Activated CD8-positive, alpha-beta memory T cell treated with anti-CD3 and anti-CD28 coated beads for 36 hours (primary cell): ENCODE measurements around the gene HOXD8. TPM values are rescaled to one million over a fixed set of nuclear protein-coding genes. Genes with fewer than 3 reads are reported as not detected.

Source experiments
- CTCF ChIA-PET: fragments of 350-600 bp; sonication (Branson Sonifier 250); formaldehyde crosslinking; loops from one replicate; lab custom pipeline; 2021; ENCODE audit warnings: antibody characterized with exemption; lab: Charles Lee
- POLR2A ChIA-PET: fragments of 350-600 bp; sonication (Branson Sonifier 250); formaldehyde crosslinking; loops from one replicate; lab custom pipeline; 2021; ENCODE audit warnings: antibody characterized with exemption; lab: Charles Lee
- total RNA-seq, 2 experiments: library from RNA; stranded (reverse); gene quantifications; one replicate each; pipeline ENCODE4 v1.2.3, GENCODE V29; 2021

The HOXD8 gene
- total RNA-seq, 2 experiments from 2014 or later: not detected

DNA sequence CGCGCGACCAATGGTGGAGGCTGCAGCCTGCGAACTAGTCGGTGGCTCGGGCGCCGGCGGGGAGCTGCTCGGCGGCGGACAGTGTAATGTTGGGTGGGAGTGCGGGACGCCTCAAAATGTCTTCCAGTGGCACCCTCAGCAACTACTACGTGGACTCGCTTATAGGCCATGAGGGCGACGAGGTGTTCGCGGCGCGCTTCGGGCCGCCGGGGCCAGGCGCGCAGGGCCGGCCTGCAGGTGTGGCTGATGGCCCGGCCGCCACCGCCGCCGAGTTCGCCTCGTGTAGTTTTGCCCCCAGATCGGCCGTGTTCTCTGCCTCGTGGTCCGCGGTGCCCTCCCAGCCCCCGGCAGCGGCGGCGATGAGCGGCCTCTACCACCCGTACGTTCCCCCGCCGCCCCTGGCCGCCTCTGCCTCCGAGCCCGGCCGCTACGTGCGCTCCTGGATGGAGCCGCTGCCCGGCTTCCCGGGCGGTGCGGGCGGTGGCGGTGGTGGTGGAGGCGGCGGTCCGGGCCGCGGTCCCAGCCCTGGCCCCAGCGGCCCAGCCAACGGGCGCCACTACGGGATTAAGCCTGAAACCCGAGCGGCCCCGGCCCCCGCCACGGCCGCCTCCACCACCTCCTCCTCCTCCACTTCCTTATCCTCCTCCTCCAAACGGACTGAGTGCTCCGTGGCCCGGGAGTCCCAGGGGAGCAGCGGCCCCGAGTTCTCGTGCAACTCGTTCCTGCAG lies 6.7 kb upstream of the HOXD8 start, which contains the start of gene HOXD9:
Gene HOXD9, plus strand, starts transcription at position 37 of the 728 bp plus-strand sequence. Its CDS starts 50 bp downstream, at position 87.
- ChIA-PET CTCF (no interaction called here), POLR2A (no interaction called here)

GRCh38 chr2:176123411-176124109 lies 5.9 kb upstream of the HOXD8 start:
- ChIA-PET POLR2A (no interaction called here), CTCF (no interaction called here)

DNA sequence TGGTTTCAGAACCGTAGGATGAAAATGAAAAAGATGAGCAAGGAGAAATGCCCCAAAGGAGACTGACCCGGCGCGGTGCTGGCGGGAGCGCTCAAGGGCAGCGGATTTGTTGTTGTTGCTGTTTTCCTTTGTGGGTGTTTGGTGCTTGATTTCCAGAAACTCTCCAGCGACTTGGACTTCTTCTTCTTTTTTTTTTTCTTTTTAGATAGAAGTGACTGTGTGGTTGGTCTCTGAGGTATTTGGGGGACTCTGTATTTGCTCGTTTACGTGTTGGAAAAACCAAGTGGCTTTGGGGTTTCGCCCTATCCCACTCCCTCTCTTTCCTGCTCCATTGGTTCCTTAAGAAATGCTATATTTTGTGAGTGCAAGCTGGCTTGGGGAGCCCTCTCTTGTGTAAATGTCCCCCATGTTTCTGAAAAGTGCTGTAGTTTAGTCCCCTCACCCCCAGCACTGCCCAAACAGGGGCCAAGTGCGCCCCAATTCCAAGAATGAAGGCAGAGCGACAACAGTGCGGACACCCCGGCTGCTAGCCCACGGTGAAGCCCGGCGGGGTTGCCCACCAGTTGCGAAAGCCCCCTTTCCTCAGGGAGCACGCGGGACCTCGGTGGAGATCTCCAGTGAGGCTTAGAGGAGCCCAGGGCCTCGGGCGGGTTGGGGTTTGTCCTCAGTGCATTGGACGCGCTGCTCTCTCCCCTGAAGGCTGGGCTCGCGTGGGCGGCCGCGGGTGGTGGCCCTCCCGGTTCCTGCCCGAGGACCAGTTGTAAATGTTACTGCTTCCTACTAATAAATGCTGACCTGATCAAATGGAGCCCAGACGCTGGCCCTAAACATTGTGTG lies 5.2 kb upstream of the HOXD8 start:
- CTCF ChIA-PET: no interaction called here

DNA sequence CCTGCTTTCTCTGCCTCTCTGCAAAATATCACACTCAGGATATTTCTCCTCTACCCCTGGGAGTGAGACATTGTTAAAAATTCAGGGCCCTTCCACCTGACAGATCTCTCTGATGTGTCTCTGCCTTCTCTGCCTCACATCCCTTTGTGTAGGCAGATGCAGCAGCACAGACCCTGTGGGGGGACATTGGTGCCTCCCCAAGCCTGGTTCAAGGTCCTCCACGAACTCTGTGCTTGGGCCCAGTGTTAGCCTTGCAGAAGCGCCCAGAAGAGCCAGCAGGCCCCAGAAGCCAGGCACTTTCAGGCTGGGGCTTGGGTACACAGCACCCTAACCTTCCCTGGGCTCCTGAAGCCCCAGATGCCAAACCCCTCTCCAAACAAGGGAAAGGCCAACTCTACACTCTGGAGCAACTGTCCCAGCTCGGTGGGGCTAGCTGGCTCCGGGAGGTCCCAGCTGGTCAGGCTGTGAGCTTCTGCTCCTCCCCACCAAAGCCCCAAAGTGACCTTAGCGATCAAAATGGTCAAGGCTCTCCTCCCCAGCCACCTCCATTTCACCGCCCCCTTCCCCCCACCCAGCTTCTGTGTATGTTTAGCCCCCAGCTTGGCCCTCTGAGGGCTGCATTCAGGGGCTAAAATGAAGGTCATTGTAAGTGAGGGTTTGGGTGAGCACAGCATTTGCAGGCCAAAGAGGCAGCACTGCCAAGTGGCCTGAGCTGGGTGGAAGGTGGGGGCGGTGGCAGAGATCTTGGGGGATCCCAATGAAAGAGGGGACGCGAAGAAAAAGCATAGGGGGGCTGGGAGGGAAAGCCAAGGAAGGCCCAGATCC lies 4.3 kb upstream of the HOXD8 start:
- POLR2A ChIA-PET: no interaction called here
- CTCF ChIA-PET: interaction anchor here (2.4 kb wide), 1 partner anchor 526 kb away, joined by 19 read pairs; no protein-coding TSS in a partner anchor

More for the DNA sequence above, 5.2 kb upstream of the HOXD8 start:
- POLR2A ChIA-PET: no interaction called here

- ChIA-PET POLR2A (no interaction called here), CTCF (interaction anchor here (2.4 kb wide), 1 partner anchor 525 kb away, joined by 19 read pairs; no protein-coding TSS in a partner anchor)
Measured at GRCh38 chr2:176125772-176126054, 3.8 kb upstream of the HOXD8 start.

- POLR2A ChIA-PET: interaction anchor here (1.2 kb wide), 1 partner anchor 328 kb away, joined by 3 read pairs; no protein-coding TSS in a partner anchor
- CTCF ChIA-PET: interaction anchor here (0.6 to 2.8 kb wide), 20 partner anchors 14 to 1034 kb away, joined by 3 to 19 read pairs (median 4); no protein-coding TSS in a partner anchor
Measured at GRCh38 chr2:176126929-176127773, 2.4 kb upstream of the HOXD8 start.

DNA sequence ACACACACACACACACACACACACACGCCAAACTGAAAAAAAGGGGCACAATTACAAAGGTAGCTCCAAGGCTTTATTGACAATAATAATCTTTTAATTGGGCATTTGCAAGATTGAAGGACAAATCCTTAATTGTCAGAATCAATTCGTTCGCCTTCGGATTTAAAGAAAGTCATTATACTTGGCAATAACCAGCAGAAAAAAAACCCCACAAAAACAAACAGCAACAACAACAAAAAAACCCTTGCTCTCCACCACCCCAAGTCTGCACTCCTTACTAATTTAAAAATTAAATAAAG lies 1.8 kb upstream of the HOXD8 start:
- CTCF ChIA-PET: interaction anchor here (1.0 to 2.8 kb wide), 12 partner anchors 14 to 1033 kb away, joined by 3 to 19 read pairs (median 4); no protein-coding TSS in a partner anchor
- POLR2A ChIA-PET: interaction anchor here (1.2 kb wide), 1 partner anchor 327 kb away, joined by 3 read pairs; no protein-coding TSS in a partner anchor

GRCh38 chr2:176128172-176128981 lies 1.1 kb upstream of the HOXD8 start:
- ChIA-PET CTCF (interaction anchor here (0.9 to 2.8 kb wide), 8 partner anchors 12 to 1019 kb away, joined by 3 to 16 read pairs (median 4); no protein-coding TSS in a partner anchor), POLR2A (no interaction called here)

DNA sequence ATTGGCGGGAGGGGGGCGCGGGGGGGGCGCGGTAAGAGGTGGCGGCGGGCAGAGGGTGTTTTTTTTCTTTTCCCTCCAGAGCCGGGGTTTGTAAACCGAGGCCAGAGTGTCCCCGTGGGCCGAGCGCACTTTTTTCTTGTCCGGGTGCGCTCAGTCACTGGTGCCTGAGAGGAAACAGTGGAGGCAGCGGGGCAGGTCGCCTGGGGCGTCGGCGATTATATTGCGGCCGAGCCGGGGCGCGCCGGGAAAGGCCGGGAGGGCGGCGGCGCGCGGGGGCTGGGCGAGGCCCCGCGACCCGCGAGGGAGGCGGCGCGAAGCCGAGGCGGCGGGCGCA lies 275 bp downstream of the HOXD8 start:
- CTCF ChIA-PET: interaction anchor here (1.8 kb wide), 1 partner anchor 11 kb away, joined by 6 read pairs; no protein-coding TSS in a partner anchor
- POLR2A ChIA-PET: no interaction called here

DNA sequence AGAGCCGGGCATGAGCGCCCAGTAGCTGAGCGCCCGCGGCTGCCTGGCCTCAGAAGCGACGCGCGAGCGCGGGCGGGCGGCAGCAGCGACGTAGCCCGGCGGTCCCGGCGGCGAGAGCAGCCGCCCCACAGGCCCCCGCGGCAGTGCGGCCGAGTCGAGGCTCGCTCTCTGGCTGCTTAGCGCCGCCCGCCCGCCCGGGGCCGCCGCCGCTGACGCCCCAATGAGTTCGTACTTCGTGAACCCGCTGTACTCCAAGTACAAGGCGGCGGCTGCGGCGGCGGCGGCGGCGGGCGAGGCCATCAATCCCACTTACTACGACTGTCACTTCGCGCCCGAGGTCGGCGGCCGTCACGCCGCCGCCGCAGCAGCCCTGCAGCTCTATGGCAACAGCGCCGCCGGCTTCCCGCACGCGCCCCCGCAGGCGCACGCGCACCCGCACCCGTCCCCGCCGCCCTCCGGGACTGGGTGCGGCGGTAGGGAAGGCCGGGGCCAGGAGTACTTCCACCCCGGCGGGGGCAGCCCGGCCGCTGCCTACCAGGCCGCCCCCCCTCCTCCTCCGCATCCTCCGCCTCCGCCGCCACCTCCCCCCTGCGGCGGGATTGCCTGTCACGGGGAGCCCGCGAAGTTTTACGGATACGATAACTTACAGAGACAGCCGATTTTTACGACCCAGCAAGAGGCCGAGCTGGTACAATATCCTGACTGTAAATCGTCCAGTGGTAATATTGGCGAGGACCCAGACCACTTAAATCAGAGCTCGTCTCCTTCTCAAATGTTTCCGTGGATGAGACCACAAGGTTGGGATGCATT lies 847 bp downstream of the HOXD8 start:
- ChIA-PET CTCF (interaction anchor here (1.2 kb wide), 1 partner anchor 10 kb away, joined by 5 read pairs; no protein-coding TSS in a partner anchor), POLR2A (no interaction called here)

DNA sequence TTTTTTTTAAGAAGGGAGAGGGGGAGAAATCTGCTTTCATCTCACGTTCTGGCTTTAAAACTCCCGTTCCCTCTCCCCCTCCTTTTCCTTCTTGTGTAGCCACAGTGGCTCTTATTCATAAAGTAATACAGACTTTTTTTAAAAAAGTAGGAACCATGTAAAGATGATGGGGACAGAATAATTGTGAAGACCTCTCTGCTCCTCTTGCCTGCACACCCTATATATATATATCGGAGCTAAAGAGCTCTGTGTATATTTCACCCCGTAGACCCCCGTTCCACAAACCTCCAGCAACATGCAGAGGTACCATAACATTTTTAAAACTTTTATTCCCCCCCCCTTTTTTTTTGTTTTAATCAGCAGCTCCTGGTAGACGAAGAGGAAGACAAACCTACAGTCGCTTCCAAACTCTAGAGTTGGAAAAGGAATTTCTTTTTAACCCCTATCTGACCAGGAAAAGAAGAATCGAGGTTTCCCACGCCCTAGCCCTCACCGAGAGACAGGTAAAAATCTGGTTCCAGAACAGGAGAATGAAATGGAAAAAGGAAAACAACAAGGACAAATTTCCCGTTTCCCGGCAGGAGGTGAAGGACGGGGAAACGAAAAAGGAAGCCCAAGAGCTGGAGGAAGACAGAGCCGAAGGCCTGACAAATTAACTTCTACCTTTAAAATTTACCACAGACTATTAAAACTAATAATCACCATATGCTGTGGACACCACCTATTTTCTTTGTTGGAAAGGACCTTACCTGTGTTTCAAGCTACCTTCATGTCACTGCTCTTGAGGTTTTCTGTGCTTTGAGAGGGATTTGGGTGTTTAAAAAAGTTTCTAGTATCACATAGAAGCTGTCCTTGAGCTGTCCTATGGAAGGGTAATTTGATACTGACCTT lies 1.7 kb downstream of the HOXD8 start:
- POLR2A ChIA-PET: no interaction called here

DNA sequence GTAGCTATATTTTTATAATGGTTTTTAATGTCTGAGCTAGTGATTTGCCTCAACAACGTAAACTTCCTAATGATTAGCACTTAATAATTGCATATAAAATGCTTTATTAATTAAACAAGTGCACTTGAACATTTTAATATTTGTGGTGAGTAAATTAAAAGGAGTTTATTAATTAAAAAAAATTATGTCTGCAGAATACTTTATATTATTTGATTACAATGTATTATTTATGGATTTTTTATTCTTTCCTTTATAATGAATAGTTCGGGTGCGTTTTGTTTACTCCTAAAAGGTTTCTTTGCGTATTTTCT lies 2.3 kb downstream of the HOXD8 start:
- POLR2A ChIA-PET: no interaction called here
- CTCF ChIA-PET: interaction anchor here (0.7 to 1.2 kb wide), 4 partner anchors 8 to 520 kb away, joined by 3 read pairs; no protein-coding TSS in a partner anchor

More for the DNA sequence above, 1.7 kb downstream of the HOXD8 start:
- CTCF ChIA-PET: interaction anchor here (0.7 to 1.2 kb wide), 4 partner anchors 9 to 521 kb away, joined by 3 to 5 read pairs (median 3); no protein-coding TSS in a partner anchor

- ChIA-PET POLR2A (no interaction called here), CTCF (interaction anchor here (0.7 to 1.2 kb wide), 4 partner anchors 8 to 1016 kb away, joined by 3 to 4 read pairs (median 3); no protein-coding TSS in a partner anchor)
Measured at GRCh38 chr2:176132205-176133171, 3.0 kb downstream of the HOXD8 start.

DNA sequence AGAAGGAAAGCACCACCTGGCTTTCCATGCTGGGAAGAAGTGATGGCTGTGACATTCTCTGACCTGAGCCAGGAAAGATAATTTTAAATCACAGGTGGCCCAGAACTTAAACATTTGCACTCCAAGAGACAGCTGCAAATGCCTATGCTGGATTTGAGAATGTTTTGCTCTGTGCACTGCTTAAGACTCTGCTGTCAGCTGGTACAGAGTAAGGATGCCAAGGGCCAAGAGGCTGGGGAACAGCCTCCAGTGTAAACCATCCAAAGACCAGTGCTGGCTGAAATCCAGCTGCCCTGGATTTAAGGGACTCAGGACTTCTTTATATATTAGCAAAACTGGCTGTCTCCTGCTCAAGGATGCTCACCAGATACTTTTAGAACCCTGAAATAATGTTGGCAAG lies 3.9 kb downstream of the HOXD8 start:
- ChIA-PET POLR2A (no interaction called here), CTCF (interaction anchor here (0.7 to 0.8 kb wide), 2 partner anchors 521 to 1015 kb away, joined by 3 to 4 read pairs; no protein-coding TSS in a partner anchor)
